AG09309 (cell line): ENCODE data around the gene TSACC.
A peak's percentile ranks its signal among the peaks of the same experiment; 100 is the strongest.

Experiments
- DNase-seq: peaks from one replicate; pipeline ENCODE4 v3.0.0-alpha.2; 2010; ENCODE audit warnings: low read depth
- H3K4me3 ChIP-seq: 2 replicates; pipeline ENCODE4 v1.5.1; 2011; ENCODE audit warnings: mild to moderate bottlenecking, low read depth, low read length, moderate library complexity; ENCODE audit not compliant: control insufficient read depth
- TF ChIP-seq, protein P1 (sequence below): IDR thresholded peaks from 2 replicates; pipeline ENCODE4 v1.5.1; 2011; ENCODE audit warnings: mild to moderate bottlenecking, low read depth, low read length, inconsistent platforms; ENCODE audit not compliant: insufficient read depth, control insufficient read depth; ENCODE audit errors: missing control alignments

The TSACC gene

DNA sequence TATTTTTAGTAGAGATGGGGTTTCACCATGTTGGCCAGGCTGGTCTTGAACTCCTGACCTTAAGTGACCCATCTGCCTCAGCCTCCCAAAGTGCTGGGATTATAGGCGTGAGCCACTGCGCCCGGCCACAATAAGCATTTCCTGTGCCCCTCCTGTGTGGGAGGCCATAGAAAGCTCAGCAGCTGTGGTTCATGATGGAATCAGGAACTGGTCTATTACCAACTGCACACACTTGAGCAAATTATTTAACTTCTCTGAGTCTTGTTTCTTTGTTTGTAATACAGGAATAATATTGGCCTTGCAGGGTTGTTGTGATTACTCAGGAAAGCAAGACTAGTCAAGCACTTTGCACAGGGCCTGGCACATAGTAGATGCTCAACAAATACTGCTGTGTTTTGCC lies 45.7 kb downstream of the TSACC start:
- no peak for DNase-seq
- no peak overlapping the region for H3K4me3 ChIP-seq
- TF ChIP-seq, protein P1, sequence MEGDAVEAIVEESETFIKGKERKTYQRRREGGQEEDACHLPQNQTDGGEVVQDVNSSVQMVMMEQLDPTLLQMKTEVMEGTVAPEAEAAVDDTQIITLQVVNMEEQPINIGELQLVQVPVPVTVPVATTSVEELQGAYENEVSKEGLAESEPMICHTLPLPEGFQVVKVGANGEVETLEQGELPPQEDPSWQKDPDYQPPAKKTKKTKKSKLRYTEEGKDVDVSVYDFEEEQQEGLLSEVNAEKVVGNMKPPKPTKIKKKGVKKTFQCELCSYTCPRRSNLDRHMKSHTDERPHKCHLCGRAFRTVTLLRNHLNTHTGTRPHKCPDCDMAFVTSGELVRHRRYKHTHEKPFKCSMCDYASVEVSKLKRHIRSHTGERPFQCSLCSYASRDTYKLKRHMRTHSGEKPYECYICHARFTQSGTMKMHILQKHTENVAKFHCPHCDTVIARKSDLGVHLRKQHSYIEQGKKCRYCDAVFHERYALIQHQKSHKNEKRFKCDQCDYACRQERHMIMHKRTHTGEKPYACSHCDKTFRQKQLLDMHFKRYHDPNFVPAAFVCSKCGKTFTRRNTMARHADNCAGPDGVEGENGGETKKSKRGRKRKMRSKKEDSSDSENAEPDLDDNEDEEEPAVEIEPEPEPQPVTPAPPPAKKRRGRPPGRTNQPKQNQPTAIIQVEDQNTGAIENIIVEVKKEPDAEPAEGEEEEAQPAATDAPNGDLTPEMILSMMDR: no peak

DNA sequence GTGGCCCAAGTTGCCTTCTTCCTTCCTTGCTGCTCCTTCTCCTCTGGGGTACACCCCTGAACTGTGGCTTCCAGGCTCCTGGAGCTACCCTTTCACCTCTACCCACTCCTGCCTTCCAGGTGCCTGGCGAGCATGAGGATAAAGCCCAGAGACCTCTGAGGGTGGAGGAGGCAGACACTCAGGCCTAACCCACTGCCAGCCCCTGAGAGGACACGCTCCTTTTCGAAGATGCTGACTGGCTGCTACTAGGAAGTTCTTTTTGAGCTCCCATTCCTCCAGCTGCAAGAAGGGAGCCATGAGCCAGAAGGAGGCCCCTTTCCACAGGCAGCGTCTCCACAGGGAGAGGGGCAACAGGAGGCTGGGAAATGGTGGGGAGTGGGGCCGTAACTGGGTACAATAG lies 46.3 kb downstream of the TSACC start:
- DNase-seq: no peak
- TF ChIP-seq, protein P1: no peak
- H3K4me3 ChIP-seq: no peak overlapping the region

DNA sequence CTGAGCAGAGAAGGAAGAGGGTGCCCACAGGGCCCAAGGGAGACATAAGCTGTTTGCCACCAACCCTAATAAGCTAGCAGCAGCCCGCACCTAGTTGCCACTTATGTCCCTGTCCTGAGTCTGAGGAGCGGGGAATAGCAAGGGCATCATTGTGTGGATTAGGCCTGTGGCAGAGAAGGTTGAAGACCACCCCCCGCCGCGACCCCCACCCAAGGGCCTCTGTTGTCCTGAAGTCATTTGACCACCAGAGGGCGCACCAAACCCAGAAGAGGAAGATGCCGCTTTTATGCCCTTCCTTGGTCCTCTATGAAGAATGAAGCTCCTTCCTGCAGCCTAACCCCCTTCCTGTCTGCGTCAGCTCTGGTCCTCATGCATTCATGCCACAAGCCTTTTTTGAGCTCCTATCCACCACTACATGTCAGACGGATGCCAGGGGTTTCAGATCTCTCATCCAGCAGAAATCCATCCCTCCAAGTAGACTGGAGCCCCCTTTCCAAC lies 47.3 kb downstream of the TSACC start:
- TF ChIP-seq, protein P1: peak; percentile 89
- peak; percentile 21 for DNase-seq
- H3K4me3 ChIP-seq: no peak overlapping the region

DNA sequence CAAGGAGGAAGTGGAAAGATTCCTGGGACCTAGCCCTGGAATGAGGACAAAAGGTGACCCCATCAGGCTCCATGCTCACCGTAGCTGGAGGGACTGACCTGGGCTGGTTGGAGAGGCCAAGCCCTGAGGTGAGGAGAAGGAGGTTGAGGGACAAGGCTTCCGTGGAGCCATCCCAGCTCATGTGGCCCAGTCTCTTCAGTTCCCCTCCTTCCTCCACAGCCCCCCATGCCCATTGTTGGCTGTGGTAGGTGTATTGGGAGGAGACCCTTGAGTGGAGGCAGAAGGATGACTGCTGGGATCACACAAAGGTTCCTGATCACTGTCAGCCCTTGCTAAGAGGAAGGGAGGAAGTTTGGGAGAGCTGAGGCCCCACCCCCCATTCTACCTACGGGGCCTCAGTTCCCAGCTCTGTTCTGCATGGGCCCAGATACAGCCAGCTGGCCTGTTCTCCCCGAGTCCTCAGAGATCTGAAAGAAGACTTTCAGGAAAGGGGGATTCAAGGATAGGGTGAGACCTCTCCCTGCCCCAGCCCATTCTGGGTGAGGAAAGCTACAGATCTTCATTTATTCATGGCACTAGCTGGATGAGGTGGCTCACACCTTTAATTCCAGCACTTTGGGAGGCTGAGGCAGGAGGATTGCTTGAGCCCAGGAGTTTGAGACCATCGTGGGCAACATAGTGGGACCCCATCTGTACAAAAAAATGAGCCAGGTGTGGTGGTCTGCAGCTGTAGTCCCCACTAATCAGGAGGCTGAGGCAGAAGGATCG lies 48.0 kb downstream of the TSACC start:
- H3K4me3 ChIP-seq: no peak overlapping the region
- DNase-seq: no peak
- TF ChIP-seq, protein P1: no peak

DNA sequence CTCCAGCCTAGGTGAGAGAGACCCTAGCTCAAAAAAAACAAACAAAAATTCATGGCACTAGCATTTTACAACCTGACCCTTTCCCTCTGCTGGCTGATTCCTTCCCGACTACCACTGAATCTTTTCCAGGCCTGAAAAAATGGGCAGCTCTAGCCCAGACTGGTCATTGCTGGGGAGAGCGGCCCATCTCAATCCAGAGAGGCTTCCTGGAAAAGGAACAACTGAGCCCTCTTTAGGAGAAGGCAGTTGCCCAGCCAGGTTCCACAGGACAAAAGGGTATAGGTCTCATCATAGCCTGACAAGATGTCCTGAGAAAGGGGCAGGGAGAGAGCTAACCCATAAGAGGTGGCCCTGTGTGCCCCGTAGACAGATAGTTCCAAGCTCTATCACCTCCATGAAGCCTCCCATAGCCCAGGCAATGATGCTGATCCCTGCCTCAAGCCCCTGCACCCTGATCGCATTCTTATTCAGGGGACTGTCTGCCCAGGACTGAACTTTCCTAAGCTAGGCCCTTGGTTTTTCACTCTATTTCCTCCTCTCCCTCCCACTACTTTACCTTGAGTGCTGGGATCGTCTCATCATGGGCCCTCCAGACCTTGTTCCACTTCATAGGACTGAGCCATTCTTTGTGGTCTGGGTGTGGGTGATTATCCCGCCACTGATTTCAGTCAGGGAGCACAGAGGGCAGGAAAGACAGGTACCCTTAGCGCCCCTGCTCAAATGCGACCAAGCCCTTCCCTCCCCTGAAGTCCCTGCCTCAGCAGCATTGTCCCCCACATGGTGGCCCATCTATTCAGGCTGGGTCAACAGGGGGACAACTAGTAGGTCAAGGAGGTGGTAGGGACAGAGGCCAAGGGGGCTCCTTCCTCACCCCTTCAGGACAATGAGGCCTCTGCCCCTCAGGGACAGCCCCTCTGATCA lies 48.9 kb downstream of the TSACC start:
- no peak overlapping the region for H3K4me3 ChIP-seq
- DNase-seq: no peak
- TF ChIP-seq, protein P1: no peak

DNA sequence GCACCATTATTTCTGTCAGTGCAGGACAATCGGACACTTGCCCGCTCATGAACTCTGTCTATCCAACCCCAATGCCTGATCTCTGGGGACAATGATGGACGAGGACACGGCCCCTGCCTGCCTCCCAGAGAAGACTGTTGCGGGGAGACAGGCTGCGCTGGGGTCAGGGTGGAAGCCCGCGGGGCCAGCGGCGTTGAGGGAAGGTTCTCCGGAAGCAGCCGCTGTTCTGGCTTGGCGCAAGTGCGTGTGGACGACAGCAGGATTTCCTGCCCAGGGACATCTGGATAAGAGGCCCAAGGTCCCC lies 49.5 kb downstream of the TSACC start:
- no peak overlapping the region for H3K4me3 ChIP-seq
- no peak for DNase-seq
- TF ChIP-seq, protein P1: no peak
